HEK293T (cell line): ENCODE measurements around the gene RNASEL.

Source experiments
- BHLHE40 ChIP-seq: fragments of 450-650 bp; IDR thresholded peaks from 2 replicates; pipeline ENCODE4 v1.6.1; 2016; ENCODE audit warnings: mild to moderate bottlenecking, moderate library complexity, borderline replicate concordance
- FOXA1 ChIP-seq: fragments of 450-650 bp; IDR thresholded peaks from 2 replicates; pipeline ENCODE4 v1.6.1; 2016; ENCODE audit warnings: mild to moderate bottlenecking
- FOXK2 ChIP-seq: fragments of 450-650 bp; IDR thresholded peaks from 2 replicates; pipeline ENCODE4 v1.6.1; 2016; ENCODE audit warnings: mild to moderate bottlenecking
- FOXM1 ChIP-seq: fragments of 450-650 bp; IDR thresholded peaks from 2 replicates; pipeline ENCODE4 v1.6.1; 2017; ENCODE audit warnings: mild to moderate bottlenecking, borderline replicate concordance
- LEF1 ChIP-seq: fragments of 450-650 bp; IDR thresholded peaks from 2 replicates; pipeline ENCODE4 v1.6.1; 2017; ENCODE audit warnings: mild to moderate bottlenecking, borderline replicate concordance
- NFRKB ChIP-seq: fragments of 450-650 bp; IDR thresholded peaks from 2 replicates; pipeline ENCODE4 v1.6.1; 2016; ENCODE audit warnings: mild to moderate bottlenecking, moderate library complexity
- SP1 ChIP-seq: fragments of 450-650 bp; IDR thresholded peaks from 2 replicates; pipeline ENCODE4 v1.6.1; 2017
- SUZ12 ChIP-seq: fragments of 450-650 bp; IDR thresholded peaks from 2 replicates; pipeline ENCODE4 v1.6.1; 2016; ENCODE audit warnings: mild to moderate bottlenecking
- TARDBP ChIP-seq: fragments of 450-650 bp; IDR thresholded peaks from 2 replicates; pipeline ENCODE4 v1.6.1; 2016
- ZNF384 ChIP-seq: fragments of 450-650 bp; IDR thresholded peaks from 2 replicates; pipeline ENCODE4 v1.6.1; 2016

DNA sequence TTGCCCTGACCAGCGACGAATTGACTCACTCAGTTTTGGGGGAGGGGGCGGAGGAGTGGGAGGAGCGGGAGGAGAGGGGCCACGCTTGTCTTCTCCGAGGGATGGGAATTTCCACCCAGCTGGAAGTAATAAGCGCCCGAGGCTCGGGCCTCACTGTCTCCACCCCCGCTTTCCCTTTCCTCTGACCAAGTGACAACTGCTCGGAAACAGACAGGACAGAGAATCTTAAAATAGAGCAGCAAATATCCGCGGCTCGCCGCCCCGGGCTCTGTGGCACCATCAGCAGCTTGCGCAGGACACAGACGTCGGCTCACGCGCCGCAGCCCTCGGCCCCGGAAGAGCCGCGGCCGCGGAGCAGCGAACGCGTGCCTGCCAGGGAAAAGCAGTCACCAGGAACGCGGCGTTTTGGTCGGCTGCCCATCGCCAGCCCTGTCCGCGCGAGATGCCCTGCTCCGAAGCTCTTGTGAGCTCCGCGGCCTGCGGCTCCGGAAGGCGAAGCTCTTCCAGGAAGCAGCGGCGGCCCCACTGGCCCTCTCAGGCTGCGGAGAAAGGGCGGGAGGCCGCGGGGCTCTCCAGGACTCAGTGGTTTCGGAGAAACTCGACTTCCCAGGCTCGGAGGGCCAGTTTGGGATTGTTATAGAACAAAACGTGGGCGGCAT lies 25.9 kb upstream of the RNASEL start:
- no peak for TF ChIP-seq SP1
- TF ChIP-seq FOXA1, result no peak
- TF ChIP-seq LEF1, result no peak
- no peak for TF ChIP-seq FOXM1
- TF ChIP-seq NFRKB, result no peak
- no peak for TF ChIP-seq BHLHE40
- TF ChIP-seq TARDBP, result no peak
- no peak for TF ChIP-seq FOXK2
- TF ChIP-seq SUZ12, result no peak
- no peak for TF ChIP-seq ZNF384
